ENCODE results near the gene EXTL1.

GRCh38 chr1:26023009-26023408 is 1.4 kb downstream of the EXTL1 start:
- TF ChIP-seq CTCF (IDR thresholded peaks at IDR 0.05; ENCODE audit: low read length) = no peak
- no peak for TF ChIP-seq EZH2 (IDR thresholded peaks at IDR 0.05; ENCODE audit: borderline replicate concordance, low read length)
